GM21390 (cell line): ENCODE data around the gene PRDM15.

ENCODE experiments used
- ATAC-seq: cut with Tn5 transposase; IDR thresholded peaks from one replicate; pipeline ENCODE4 v1.9.1; 2021; ENCODE audit not compliant: unreplicated experiment

The PRDM15 gene

GRCh38 chr21:41827951-41828883 is 50.9 kb downstream of the PRDM15 start:
- ATAC-seq = no peak

- ATAC-seq = no peak
These were observed 53.3 kb downstream of the PRDM15 start for GRCh38 chr21:41825881-41826280.

GRCh38 chr21:41825216-41825615 is 53.9 kb downstream of the PRDM15 start:
- ATAC-seq = no peak

DNA sequence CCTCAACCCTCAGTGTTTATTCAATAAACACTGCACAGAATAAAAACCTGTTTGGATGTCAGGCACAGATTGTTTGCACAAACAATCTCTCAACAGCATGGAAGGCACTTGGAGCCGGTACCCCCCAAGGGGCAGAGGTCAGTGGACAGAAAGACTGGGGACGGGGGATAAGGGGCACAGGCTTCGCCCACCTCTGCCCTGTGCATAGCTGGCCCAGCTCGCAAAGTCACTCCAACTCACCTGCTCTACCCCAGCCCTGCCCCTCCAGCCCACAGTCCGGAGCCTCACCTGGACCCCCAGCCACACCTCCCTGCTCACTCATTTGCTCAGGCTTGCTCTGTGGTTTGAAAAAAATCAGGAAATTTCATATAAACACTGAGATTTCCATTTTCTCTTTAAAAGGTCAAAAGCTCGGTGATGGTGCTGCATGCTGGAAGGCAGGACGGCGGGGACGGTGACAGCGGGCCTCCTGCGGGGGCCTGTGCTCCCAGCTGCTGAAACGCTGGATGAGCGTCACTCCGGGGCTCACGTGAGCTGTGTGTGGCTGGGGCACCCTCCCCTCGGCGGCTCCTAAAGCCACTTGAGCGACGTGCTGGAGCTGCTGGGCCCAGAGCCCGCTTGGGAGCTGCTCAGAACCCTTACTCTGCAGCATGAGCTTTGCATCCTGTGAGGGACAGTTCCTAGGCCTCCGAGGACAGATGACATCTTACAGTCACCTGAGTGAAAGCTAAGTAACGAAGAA is 54.5 kb downstream of the PRDM15 start:
- ATAC-seq = no peak

DNA sequence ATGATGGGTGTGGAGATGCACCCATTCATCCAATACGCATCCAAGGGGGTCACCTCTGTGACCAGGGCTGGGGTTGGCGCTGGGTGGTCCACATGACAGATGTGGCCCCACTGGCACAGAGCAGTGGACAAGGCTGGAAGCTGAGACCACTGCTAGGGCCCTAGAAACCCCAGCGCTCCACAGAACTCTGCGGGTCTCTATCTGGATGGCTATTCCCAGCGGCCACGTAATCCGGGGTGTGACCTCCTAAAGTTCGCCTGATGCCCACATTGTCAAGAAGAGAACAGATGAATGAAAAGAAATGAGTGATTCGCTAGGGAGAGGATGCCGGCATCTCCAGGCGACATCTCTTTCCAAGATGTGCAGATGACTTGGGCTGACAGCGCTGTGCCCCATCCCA is 55.2 kb downstream of the PRDM15 start:
- ATAC-seq = no peak

DNA sequence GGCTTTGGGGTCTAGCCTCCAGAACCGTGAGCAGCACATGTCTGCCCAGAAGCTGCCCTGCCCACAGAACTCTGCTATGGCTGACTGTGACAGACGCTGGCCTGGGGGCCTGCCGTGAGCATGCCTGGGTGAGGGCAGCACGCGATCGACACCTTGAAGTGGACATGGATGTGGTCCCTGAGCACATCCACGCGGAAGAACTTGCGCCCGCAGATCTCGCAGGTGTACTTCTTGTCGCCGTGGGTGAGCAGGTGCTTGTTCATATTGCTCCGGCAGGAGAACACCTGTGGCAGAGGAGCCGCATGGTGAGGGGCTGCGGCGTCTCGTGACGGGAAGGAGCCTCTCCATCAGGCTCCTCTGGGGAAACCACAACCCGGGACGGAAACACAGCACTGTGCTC is 56.0 kb downstream of the PRDM15 start:
- ATAC-seq = no peak

DNA sequence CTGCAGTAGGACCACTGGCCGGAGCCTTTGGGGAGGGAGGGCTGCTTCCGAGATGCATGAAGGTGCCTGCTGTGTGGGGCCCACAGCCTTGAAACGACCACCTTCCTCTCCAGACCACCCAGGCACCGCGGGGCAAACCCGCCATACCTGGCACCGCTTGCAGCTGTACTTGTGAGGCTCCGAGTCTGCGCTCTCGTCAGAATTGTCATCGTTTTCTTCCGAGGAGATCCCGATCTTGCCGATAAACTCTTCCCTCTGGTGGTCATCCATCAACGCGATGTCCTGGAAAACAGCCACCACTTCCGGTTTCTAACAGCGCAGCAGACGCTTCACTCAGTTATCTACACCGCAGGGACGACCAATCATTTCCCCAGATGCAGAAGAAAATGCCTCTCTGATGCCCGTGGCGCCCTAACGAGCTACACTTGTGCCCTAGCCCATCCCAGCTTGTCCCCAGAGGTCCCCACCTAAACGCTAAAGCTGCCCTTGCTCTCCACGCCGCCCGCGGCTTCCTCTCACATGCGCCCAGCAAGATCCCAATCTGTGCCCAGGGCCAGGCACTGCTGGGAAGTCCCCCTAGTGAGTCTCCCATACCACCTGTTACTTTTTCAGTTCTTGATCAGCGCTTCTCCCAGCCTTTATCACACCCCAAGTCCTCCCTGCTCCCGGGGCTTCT is 57.2 kb downstream of the PRDM15 start:
- ATAC-seq = no peak

- ATAC-seq = no peak
These were observed 57.9 kb downstream of the PRDM15 start for GRCh38 chr21:41821081-41821755.

DNA sequence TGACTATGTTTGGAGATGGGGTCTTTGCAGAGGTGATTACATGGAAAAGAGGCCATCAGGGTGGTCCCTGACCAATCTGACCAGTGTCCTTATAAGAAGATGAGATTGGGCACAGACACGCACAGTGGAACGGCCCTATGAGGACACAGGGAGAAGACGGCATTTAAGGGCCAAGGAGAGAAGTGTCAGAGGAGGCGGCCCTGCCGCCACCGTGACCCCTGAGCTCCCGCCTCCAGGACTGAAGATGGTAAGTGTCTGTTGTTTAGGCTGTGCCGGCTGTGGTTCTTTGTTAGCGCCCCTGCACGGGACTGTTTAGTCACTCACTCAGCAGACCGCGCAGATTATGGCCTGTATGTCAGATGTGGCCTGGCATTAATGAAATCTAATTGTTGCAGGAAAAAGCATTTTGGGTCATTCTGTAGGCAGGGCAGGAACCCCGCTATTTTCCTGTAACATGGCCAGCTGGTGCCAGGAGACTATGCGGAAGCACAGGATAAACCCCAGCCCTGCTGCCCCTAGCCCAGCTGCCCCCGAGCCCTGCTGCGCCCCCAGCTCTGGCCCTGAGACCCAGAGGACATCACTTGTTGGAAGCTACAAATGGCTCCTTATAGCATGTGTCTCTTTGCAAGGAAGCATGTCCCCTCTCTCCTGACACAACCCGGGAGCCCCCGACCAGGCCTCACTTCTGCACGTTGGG is 58.6 kb downstream of the PRDM15 start:
- ATAC-seq = no peak

- no peak for ATAC-seq
These were observed 59.3 kb downstream of the PRDM15 start for GRCh38 chr21:41819856-41820281.

- no peak for ATAC-seq
These were observed 59.8 kb downstream of the PRDM15 start for GRCh38 chr21:41819236-41819855.

DNA sequence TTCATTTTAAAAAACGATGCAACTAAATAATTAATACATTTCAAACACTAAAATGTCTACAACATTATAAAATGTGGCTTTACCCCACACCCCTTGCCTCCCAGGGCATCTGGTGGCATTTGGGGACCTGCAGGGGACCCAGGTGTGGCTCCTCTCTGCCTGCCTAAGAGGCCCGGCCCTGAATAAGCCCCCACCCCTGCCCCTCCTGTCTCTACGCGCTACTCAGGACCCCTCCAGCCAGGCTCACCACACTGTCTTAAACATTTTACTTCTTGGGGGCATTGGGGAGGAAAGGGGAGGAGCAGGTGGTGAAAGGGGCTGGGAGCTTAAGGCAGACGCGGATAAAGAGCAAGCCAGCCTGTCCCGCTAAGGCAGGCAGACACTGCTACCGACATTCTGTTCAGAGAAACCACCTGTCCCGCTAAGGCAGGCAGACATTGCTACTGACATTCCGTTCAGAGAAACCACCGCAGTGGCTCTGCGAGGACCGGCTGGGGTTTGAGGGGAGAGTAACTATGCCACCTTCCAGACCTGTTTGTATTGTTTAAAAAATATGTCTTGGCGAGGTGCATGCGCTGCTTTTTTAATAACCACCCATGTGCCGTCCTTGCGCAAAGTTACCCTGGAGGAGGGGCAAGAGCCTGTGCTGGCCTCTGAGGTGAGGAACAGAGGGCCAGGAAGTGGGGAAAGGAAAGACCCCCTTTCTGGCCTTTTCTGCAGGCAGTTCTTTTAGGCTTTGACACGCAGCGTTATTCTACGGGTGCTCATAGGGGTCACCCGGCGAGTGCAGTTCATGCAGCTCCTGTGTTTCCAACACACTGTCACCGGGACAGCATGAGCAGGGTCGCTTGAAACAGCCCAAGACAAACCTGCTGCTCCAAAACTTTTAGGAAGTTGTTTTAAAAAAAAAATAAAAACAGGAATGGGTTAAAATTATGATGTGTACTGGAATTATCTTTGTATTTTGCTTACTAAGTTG is 61.0 kb downstream of the PRDM15 start:
- ATAC-seq = no peak

- no peak for ATAC-seq
These were observed 61.9 kb downstream of the PRDM15 start for GRCh38 chr21:41817228-41817627.

DNA sequence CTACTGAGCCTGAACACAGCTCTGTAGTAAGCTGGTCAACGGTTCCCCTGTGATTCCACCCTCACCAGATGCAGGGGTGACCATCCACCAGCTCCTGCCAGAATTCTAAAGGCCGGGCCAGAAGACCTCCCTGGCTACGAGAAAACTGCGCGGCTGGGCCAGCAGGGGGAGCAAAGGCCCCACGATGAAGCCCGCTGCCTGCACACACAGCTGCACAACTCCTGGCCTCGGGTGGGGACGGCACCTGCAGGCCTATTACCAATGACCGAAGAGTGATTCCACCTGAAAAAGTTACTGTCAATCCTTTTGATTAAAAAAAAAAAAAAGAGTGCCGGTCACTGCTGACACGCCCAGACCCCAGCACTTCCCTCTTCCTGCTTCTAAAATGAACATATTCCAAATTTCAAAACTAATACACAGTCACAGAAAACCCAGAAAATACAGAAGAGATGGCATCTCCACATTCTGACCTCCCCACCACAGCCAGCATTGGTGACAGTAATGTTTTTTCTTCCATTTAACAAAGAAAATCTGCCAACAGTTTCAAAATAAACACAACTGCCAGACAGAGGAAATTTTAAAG is 62.5 kb downstream of the PRDM15 start:
- ATAC-seq = peak; percentile 66

GRCh38 chr21:41815652-41816582 is 63.2 kb downstream of the PRDM15 start:
- no peak for ATAC-seq

DNA sequence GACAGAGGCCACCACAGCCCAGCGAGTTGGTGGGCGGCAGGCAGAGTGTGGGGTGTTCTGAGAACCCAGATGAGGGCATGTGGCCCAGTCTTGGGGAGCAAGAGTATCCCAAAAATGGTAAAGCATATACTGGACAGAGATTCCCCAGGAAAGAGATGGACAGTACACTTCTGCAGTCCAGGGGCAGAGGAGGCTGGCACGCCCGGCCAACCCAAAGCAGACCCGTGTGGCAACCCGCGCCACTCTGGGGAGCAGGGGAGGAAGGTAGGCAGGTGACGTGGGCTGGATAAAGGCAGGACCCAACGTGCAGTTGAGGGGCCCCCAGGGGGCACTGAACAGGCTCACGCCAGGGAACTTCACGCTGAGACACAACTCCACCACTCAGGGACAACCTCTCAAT is 65.9 kb downstream of the PRDM15 start:
- ATAC-seq = no peak

DNA sequence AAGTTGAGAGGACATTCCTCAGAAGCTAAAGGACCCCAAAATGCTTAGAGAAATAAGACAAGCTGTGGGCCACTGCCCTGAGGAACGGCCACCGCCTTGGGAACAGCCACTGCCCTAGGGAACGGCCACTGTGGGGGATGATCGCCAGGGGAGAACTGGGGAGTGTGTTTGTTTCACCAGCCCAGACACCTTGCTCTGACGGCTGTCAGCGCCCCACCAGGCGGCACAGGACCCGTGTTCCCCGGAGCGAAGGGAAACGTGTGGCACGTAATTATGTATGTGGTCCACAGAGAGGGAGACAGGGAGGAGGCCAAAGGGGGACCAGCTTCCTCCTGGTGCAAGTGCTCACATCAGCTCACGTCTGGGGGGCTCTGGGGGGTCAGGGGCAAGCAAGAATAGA is 66.5 kb downstream of the PRDM15 start:
- no peak for ATAC-seq
